HG02981 (cell line): ENCODE measurements around the gene DDX60.
A peak's percentile ranks its signal among the peaks of the same experiment; 100 is the strongest.
"Not testable (repeated sequence)": the region's sequence is repeated elsewhere in the genome, so short reads cannot be mapped to it uniquely, and the experiment has no call there.

ENCODE experiments used
- ATAC-seq: cut with Tn5 transposase; IDR thresholded peaks from one replicate; pipeline ENCODE4 v1.9.1; 2021; ENCODE audit warnings: mild to moderate bottlenecking, moderate library complexity; ENCODE audit not compliant: unreplicated experiment

The DDX60 gene

GRCh38 chr4:168318266-168318895, at the start of gene DDX60:
Gene DDX60, minus strand, starts transcription at chr4:168318752. Its CDS starts 7,493 bp downstream, at chr4:168311259.
- peak; percentile 98 for ATAC-seq

GRCh38 chr4:168367065-168367464, 48.5 kb upstream of the DDX60 start:
- ATAC-seq: no peak

DNA sequence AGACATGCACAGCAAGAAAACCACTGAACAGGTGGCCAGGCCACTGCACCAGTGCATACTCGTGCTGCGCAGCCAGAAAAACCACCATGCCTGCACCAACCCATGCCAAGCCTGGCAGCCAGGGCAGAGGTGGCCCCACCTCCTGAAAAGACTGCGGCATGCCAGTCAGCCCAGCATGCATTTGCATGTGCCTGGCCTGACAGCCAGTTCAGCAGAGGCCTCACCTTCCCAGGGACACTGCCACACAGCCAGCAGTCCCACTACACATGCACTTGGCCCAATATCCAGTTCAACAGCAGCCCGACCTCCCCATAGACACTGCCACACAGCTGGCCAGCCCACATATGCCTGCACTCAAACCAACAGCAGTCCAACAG, 43.5 kb upstream of the DDX60 start:
- ATAC-seq: no peak

DNA sequence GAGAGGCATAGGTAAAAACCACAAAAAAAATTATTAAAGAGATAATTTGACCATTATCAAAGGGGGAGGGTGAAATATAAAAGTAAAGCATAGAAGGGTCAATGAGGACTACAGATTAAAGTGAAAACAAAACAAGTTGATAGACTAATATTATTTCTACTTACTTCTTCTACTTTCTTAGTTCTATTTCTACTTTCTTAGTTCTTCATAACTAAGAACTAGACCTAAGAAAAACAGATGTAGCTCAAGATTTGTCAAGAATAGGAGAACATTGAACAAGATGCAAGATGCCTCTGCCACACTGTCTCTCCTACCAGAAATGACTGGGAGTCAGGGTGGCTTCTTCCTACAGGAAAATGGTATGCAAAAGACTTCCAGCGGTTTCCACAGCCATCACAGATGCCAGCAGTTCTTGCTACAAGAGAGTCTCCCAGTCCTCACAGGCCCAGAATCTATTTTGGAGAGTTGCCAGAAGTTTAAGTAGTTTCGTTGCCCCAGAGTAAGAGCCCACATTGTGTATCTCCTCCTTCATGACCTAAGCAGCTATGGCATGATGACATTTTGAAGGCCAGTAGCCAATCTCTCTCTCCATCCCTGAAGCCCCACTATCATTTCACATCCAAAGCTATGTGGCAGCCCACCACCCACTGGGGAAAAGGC, 42.9 kb upstream of the DDX60 start:
- ATAC-seq: no peak

- ATAC-seq: no peak
These were observed 41.7 kb upstream of the DDX60 start for GRCh38 chr4:168360271-168360670.

GRCh38 chr4:168357941-168358340, 39.4 kb upstream of the DDX60 start:
- ATAC-seq: no peak

DNA sequence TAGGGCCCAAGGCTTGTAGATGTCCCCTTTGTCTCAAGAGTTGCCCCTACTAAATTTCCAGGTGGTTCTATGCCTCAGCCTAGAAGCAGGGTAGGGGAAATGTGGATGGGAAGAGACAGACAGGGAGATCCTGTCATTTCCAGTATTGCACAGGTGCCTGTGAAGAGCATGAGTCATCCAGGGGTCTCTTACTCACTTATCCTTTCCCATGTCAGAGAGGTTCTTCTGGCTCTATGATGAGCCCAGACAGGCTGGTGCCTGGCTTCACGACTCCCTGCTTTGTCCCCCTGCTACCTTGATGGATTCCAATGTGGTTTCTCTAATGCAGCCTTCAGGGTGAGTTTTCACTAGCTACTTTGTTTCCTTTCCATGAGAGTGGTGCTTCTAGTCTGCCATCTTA, 35.2 kb upstream of the DDX60 start:
- ATAC-seq: no peak

GRCh38 chr4:168337550-168337940, 19.0 kb upstream of the DDX60 start:
- ATAC-seq: no peak

- ATAC-seq: no peak
These were observed 18.4 kb upstream of the DDX60 start for GRCh38 chr4:168336837-168337549.

- no peak for ATAC-seq
These were observed 17.1 kb upstream of the DDX60 start for GRCh38 chr4:168335621-168336020.

DNA sequence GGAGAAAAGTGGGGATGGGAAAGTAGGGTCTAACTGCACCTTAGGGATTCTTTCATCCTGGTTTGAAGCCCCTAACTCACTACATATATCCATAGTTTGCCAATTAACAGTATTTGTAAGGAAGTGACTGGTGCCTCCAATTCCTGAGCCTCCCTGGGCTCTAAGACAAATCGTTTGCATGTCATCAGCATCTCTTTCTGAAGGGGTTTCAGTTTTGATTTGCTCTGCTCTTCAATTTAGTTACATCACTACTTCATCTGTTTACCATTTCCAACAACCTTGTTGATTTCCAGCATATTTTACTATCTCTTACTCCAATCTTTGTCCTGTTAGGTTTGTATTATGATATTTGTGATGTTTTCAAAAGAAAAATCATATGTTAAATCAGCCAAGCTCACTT, 15.5 kb upstream of the DDX60 start:
- ATAC-seq: no peak

- ATAC-seq: not testable (repeated sequence)
These were observed 12.0 kb upstream of the DDX60 start for GRCh38 chr4:168330575-168330974.

- no peak for ATAC-seq
These were observed 7.0 kb upstream of the DDX60 start for GRCh38 chr4:168325591-168325990.

- no peak for ATAC-seq
These were observed 2.5 kb upstream of the DDX60 start for GRCh38 chr4:168321006-168321405.

- ATAC-seq: no peak
These were observed 1.0 kb upstream of the DDX60 start for GRCh38 chr4:168319486-168320019.

- no peak for ATAC-seq
These were observed 931 bp downstream of the DDX60 start for GRCh38 chr4:168317621-168318020.

DNA sequence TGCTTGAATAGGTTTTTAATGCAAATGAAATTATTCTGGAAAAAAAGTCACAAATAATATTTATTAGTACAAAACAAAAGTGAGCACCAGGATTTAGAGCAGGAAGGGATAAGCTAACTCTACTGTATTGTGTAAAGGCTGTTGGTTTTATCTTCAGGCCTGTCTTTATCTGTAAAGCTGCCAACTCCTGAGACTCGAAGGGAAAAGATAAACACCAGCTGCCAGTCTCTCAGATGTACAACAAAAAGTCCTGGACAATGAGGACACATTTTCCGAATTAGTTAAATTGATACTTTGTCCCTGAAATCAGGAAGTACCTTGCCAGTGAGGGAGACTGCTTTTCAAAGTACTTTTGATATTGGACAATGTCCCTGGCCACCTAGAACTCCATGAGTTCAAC, 8.8 kb downstream of the DDX60 start:
- ATAC-seq: no peak

DNA sequence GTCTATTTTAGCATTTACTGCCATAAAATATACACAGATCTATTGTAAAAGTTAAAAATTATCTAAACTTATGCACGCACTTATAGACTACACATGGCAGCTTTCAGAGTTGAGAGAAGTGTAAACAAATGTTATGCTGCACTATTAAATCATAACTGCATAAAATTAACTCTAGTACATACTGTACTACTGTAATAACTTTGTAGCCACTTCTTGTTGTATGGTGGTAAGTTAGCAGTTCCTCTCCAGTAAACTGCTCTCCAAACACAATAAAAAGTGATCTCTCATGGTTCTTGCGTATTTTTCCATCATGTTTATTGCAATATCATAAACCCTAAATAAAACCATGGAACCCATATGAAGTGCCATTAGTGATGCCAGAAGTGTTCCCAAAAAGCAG, 9.6 kb downstream of the DDX60 start:
- no peak for ATAC-seq

- ATAC-seq: no peak
These were observed 12.1 kb downstream of the DDX60 start for GRCh38 chr4:168306476-168306875.

DNA sequence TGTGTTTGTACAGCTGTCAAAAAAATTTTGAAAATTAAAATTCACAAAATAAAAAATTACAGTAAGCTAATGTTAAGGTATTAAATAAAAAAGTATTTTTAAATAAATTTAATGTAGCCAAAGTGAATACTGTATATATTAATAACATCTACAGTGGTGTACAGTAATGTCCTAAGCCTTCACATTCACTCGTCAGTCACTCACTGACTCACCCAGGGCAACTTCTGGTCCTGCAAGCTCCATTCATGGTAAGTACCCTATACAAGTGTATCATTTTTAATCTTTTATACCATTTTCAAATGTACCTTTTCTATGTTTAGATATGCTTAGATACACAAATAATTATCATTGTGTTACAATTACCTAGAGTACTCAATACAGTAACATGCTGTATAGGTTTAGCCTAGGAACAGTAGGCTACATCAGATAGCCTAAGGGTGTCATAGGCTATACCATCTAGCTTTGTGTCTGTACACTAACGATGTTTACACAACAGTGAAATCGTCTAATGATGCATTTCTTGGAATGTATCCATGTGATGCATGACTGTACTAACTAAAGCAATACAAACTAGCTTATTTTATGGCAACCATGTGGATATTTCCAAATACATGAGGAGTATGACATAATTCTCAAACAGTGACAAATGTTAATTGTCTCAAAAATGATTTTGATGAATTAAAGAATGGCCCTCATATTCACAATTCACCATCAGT, 13.7 kb downstream of the DDX60 start:
- ATAC-seq: no peak

- not testable (repeated sequence) for ATAC-seq
These were observed 15.1 kb downstream of the DDX60 start for GRCh38 chr4:168303430-168303829.
